RWPE2 (cell line): ENCODE data around the gene UBASH3B.

Experiments used
- ATAC-seq: fragments of 200-7000 bp; cut with Tn5 transposase; 3 replicates; pipeline ENCODE4 v1.9.1; 2021; ENCODE audit warnings: low read depth
- DNase-seq: peaks from one replicate; pipeline ENCODE4 v3.0.0-alpha.2; 2020; ENCODE audit warnings: low spot score
- H3K27ac ChIP-seq: fragments of 450-650 bp; 2 replicates; pipeline ENCODE4 v1.5.1; 2017; ENCODE audit warnings: mild to moderate bottlenecking; ENCODE audit not compliant: poor library complexity, severe bottlenecking
- H3K27me3 ChIP-seq: fragments of 250-450 bp; sonication (Bioruptor Pico); 2 replicates; pipeline ENCODE4 v1.5.1; 2021; ENCODE audit warnings: mild to moderate bottlenecking, moderate library complexity; ENCODE audit not compliant: insufficient read depth, poor library complexity, severe bottlenecking
- H3K36me3 ChIP-seq: fragments of 250-450 bp; sonication (Bioruptor Pico); 2 replicates; pipeline ENCODE4 v1.5.1; 2020; ENCODE audit warnings: low read depth, mild to moderate bottlenecking, moderate library complexity
- H3K4me1 ChIP-seq: fragments of 250-450 bp; sonication (Bioruptor Pico); 2 replicates; pipeline ENCODE4 v1.5.1; 2021; ENCODE audit warnings: mild to moderate bottlenecking, moderate library complexity; ENCODE audit not compliant: insufficient read depth, poor library complexity, severe bottlenecking
- H3K4me3 ChIP-seq: fragments of 250-450 bp; sonication (Bioruptor Pico); 2 replicates; pipeline ENCODE4 v1.5.1; 2021; ENCODE audit warnings: mild to moderate bottlenecking, moderate library complexity; ENCODE audit not compliant: severe bottlenecking
- H3K9me3 ChIP-seq: fragments of 250-450 bp; sonication (Bioruptor Pico); 2 replicates; pipeline ENCODE4 v1.5.1; 2021; ENCODE audit warnings: mild to moderate bottlenecking, moderate library complexity; ENCODE audit not compliant: severe bottlenecking
- TF ChIP-seq, protein P1 (sequence below): fragments of 450-650 bp; IDR thresholded peaks from one replicate; pipeline ENCODE4 v1.5.1; 2017; ENCODE audit warnings: mild to moderate bottlenecking, moderate library complexity; ENCODE audit not compliant: poor library complexity, severe bottlenecking

Gene UBASH3B

DNA sequence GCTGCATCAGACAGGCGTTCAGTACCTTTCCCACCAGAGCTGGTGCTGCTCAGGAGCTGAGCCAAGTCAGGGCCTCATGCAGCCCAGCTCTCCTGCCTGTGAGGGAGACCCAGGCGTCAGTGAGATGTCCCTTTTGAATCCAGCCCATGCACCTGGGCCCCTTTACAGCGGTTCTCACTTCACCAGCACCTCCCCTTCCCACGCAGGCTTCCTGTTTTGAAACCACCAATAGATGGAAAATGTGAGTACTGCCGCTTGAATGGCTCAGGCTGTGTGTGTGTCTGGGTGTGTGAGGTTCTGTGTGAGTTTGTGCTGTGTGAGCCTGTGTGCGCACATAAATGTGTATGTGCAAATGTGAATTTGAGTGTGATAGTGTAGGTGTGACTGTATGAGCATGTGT lies 88.4 kb downstream of the UBASH3B start:
- peaks cover 2% of the 10 kb centered on the region for H3K4me1 ChIP-seq
- 0 out of 3 replicates have a peak, but pooled peaks have one; percentile 15 for ATAC-seq

DNA sequence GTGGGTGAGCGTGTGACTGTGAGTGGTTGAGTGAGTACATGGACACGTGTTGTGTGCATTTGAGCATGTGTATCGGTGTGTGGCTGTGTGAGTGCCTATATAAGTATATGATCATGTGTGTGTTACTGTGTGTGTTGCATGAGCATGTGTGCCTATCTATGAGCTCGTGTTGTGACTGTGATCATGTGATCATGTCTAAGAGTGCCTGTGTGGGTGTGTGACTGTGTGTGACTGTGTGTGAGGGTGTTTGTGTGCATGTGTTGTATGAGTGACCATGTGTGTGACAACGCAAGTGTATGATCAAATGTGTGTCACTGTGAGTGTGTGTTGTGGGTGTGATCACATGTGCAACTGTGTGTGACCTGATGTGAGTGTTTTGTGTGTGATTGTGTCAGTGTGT lies 88.8 kb downstream of the UBASH3B start:
- no peak overlapping the region for H3K4me3 ChIP-seq
- H3K4me1 ChIP-seq, result peaks cover 3% of the 10 kb centered on the region
- no peaks in the 10 kb centered on the region for H3K36me3 ChIP-seq
- no peaks in the 10 kb centered on the region for H3K9me3 ChIP-seq
- no peaks in the 10 kb centered on the region for H3K27me3 ChIP-seq
- TF ChIP-seq, protein P1, sequence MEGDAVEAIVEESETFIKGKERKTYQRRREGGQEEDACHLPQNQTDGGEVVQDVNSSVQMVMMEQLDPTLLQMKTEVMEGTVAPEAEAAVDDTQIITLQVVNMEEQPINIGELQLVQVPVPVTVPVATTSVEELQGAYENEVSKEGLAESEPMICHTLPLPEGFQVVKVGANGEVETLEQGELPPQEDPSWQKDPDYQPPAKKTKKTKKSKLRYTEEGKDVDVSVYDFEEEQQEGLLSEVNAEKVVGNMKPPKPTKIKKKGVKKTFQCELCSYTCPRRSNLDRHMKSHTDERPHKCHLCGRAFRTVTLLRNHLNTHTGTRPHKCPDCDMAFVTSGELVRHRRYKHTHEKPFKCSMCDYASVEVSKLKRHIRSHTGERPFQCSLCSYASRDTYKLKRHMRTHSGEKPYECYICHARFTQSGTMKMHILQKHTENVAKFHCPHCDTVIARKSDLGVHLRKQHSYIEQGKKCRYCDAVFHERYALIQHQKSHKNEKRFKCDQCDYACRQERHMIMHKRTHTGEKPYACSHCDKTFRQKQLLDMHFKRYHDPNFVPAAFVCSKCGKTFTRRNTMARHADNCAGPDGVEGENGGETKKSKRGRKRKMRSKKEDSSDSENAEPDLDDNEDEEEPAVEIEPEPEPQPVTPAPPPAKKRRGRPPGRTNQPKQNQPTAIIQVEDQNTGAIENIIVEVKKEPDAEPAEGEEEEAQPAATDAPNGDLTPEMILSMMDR, result no peak
- ATAC-seq (no peak), DNase-seq (no peak)
- H3K27ac ChIP-seq, result no peak overlapping the region

More for the DNA sequence above, 88.4 kb downstream of the UBASH3B start:
- no peaks in the 10 kb centered on the region for H3K27me3 ChIP-seq
- no peaks in the 10 kb centered on the region for H3K36me3 ChIP-seq
- DNase-seq, result no peak
- H3K27ac ChIP-seq, result no peak overlapping the region
- TF ChIP-seq, protein P1, result no peak
- H3K4me3 ChIP-seq, result no peak overlapping the region
- no peaks in the 10 kb centered on the region for H3K9me3 ChIP-seq

DNA sequence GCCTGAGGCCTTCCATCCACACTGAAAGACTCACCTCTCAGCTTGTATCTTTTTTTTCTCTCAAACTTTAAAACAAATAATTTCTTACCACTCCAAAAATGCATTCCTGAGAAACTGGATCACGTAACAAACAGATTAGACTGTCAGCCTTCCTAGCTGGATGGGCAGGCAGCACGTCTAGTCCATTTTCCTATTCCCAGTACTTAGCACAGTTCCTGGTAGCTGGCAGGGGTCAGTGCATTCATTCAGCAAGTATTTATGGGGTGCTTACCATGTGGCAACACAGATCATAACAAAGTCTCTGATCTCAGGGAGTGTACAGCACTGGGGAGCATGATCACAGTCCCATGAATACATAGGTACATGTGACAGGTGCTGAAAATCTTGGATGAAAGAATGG lies 89.6 kb downstream of the UBASH3B start:
- Histone ChIP-seq H3K27me3 (no peaks in the 10 kb centered on the region), H3K27ac (no peak overlapping the region), H3K9me3 (no peaks in the 10 kb centered on the region), H3K4me3 (no peak overlapping the region), H3K4me1 (peaks cover 3% of the 10 kb centered on the region), H3K36me3 (no peaks in the 10 kb centered on the region)
- ATAC-seq, result no peak
- no peak for DNase-seq
- TF ChIP-seq, protein P1, result no peak

DNA sequence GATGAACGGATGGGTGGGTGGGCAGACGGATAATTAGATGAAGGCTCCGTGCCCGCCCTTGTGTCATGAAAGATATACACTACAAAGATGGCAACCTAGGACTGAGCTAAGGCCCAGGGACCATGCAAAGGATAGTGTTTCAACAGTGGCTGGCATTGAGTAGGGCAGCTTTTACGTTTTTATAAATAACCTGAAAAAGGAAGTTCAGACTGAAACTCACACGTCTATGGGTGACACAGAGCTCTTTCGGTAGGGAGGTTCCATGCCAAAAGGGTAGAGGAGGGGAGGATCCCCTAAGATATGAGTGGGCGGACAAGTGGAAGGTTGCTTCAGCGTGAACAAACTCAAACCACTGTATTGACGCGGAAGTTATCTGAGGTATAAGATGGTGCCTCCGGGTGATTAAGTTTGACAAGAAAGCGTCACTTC lies 90.5 kb downstream of the UBASH3B start:
- no peak for DNase-seq
- TF ChIP-seq, protein P1, result no peak
- Histone ChIP-seq H3K4me1 (peaks cover 3% of the 10 kb centered on the region), H3K27ac (no peak overlapping the region), H3K4me3 (no peak overlapping the region), H3K9me3 (no peaks in the 10 kb centered on the region), H3K27me3 (no peaks in the 10 kb centered on the region), H3K36me3 (no peaks in the 10 kb centered on the region)
- ATAC-seq, result no peak

DNA sequence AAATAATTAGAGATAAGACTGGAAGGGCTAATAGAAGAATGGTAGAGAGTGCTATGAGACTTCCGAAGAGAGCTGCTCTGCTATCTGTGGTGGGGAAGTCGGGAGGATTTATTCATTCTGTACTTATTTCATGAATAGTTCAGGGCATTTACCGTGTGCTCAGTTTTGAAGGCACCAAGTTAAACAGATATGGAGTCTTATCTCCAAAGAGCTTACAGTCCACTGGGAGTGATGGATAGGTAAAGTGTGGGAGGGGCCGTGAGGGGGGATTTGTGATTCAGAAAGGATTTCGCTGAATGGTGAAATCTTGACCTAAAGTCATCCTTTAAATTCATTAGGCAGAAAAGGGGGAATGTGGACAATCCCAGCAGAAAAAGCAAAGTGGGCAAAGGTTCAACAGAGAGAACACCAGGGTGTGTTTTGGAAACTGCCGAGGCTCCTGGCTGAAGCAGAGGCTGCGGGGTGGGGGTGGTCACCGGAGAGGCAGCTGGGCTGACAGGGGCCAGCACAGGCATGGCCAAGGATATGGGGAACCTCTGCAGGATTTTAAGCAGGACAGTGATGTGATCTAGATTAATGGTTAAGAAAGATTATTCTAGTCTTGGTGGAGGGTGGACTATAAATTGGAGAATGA lies 91.2 kb downstream of the UBASH3B start:
- peaks cover 3% of the 10 kb centered on the region for H3K4me1 ChIP-seq

More for the DNA sequence above, 91.2 kb downstream of the UBASH3B start:
- H3K9me3 ChIP-seq, result no peaks in the 10 kb centered on the region
- no peaks in the 10 kb centered on the region for H3K27me3 ChIP-seq
- no peaks in the 10 kb centered on the region for H3K36me3 ChIP-seq
- no peak for ATAC-seq
- no peak for DNase-seq
- no peak overlapping the region for H3K4me3 ChIP-seq
- no peak overlapping the region for H3K27ac ChIP-seq
- TF ChIP-seq, protein P1, result no peak
